ENCODE measurements around the gene NARS2.

DNA sequence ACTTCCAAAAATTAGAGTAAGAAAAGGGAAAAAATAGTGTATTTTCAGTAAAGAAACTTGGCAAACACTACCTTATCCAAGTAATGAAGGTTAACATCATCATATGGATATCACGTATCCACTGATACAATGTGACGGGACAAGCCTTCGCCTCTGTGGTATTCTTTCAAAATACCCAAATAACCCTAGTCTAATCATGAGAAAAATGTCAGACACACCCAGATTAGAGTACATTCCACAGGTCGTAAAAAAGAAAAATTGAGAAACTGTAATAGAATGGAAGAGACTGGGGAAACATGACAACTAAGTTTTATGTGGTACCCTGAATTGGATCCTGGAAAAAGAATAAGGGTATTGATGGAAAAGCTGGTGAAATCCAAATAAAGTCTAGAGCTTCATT, 48.9 kb downstream of the NARS2 start:
- TF ChIP-seq CTCF (IDR thresholded peaks at IDR 0.05 in 2 of 3, conservative IDR thresholded peaks at IDR 0.05 in 1 of 3; ENCODE audit: insufficient read depth in 2 of 3, low read depth in 1 of 3, low read length in 3 of 3) (no peak), RAD21 (CRISPR knock-in tag; conservative IDR thresholded peaks at IDR 0.05 in 1 of 2, IDR thresholded peaks at IDR 0.05 in 1 of 2) (no peak), ZNF561 (CRISPR knock-in tag; conservative IDR thresholded peaks at IDR 0.05) (no peak), TRIM28 (IDR thresholded peaks at IDR 0.05) (no peak), ZNF175 (CRISPR knock-in tag; IDR thresholded peaks at IDR 0.05; ENCODE audit: low read depth) (no peak), ZNF41 (CRISPR knock-in tag; conservative IDR thresholded peaks at IDR 0.05) (no peak), POLR2A (conservative IDR thresholded peaks at IDR 0.05) (no peak), SIX5 (IDR thresholded peaks at IDR 0.05; ENCODE audit: borderline replicate concordance in 1 of 2, insufficient read depth in 1 of 2, low read depth in 1 of 2, low read length in 2 of 2) (no peak), ZNF324 (CRISPR knock-in tag; IDR thresholded peaks at IDR 0.05) (no peak), TCF3 (CRISPR knock-in tag; IDR thresholded peaks at IDR 0.05) (no peak), ZNF133 (CRISPR knock-in tag; IDR thresholded peaks at IDR 0.05) (no peak), MYBL2 (IDR thresholded peaks at IDR 0.05; ENCODE audit: low read depth) (no peak), MYBL2 (CRISPR knock-in tag; IDR thresholded peaks at IDR 0.05; ENCODE audit: borderline replicate concordance) (no peak)
- TF ChIP-seq, protein P1, sequence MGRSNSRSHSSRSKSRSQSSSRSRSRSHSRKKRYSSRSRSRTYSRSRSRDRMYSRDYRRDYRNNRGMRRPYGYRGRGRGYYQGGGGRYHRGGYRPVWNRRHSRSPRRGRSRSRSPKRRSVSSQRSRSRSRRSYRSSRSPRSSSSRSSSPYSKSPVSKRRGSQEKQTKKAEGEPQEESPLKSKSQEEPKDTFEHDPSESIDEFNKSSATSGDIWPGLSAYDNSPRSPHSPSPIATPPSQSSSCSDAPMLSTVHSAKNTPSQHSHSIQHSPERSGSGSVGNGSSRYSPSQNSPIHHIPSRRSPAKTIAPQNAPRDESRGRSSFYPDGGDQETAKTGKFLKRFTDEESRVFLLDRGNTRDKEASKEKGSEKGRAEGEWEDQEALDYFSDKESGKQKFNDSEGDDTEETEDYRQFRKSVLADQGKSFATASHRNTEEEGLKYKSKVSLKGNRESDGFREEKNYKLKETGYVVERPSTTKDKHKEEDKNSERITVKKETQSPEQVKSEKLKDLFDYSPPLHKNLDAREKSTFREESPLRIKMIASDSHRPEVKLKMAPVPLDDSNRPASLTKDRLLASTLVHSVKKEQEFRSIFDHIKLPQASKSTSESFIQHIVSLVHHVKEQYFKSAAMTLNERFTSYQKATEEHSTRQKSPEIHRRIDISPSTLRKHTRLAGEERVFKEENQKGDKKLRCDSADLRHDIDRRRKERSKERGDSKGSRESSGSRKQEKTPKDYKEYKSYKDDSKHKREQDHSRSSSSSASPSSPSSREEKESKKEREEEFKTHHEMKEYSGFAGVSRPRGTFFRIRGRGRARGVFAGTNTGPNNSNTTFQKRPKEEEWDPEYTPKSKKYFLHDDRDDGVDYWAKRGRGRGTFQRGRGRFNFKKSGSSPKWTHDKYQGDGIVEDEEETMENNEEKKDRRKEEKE (IDR thresholded peaks at IDR 0.05; ENCODE audit: borderline replicate concordance in 1 of 2, control insufficient read depth in 1 of 2, low read depth in 2 of 2, low read length in 1 of 2): no peak
- TF ChIP-seq, protein P2, sequence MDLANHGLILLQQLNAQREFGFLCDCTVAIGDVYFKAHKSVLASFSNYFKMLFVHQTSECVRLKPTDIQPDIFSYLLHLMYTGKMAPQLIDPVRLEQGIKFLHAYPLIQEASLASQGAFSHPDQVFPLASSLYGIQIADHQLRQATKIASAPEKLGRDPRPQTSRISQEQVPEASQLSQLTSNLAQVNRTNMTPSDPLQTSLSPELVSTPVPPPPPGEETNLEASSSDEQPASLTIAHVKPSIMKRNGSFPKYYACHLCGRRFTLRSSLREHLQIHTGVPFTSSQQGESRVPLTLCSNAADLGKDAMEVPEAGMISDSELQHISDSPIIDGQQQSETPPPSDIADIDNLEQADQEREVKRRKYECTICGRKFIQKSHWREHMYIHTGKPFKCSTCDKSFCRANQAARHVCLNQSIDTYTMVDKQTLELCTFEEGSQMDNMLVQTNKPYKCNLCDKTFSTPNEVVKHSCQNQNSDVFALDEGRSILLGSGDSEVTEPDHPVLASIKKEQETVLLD (IDR thresholded peaks at IDR 0.05): no peak

Measured in K562 (cell line).